SJSA1 (cell line): ENCODE results near the gene COL6A2. TPM values are rescaled to one million over a fixed set of nuclear protein-coding genes. Genes with fewer than 3 reads are reported as not detected.
"Not testable (repeated sequence)": the region's sequence is repeated elsewhere in the genome, so short reads cannot be mapped to it uniquely, and the experiment has no call there.

Source experiments
- DNase-seq, 2 experiments: peaks; one replicate each; pipeline ENCODE4 v3.0.0-alpha.2; 2015 to 2020; ENCODE audit warnings: low spot score in 2 of 2, low read depth in 1 of 2
- H3K27ac ChIP-seq: fragments of 250-450 bp; sonication (Bioruptor Pico); 2 replicates; pipeline ENCODE4 v1.5.1; 2020; ENCODE audit warnings: mild to moderate bottlenecking, moderate library complexity
- H3K27me3 ChIP-seq: fragments of 250-450 bp; sonication (Bioruptor Pico); replicated peaks from 2 replicates; pipeline ENCODE4 v1.5.1; 2020; ENCODE audit warnings: mild to moderate bottlenecking, moderate library complexity
- H3K36me3 ChIP-seq: fragments of 250-450 bp; sonication (Bioruptor Pico); 2 replicates; pipeline ENCODE4 v1.5.1; 2020; ENCODE audit warnings: mild to moderate bottlenecking
- H3K4me1 ChIP-seq: fragments of 250-450 bp; sonication (Bioruptor Pico); replicated peaks from 2 replicates; pipeline ENCODE4 v1.6.1; 2021; ENCODE audit warnings: mild to moderate bottlenecking
- H3K4me3 ChIP-seq: fragments of 250-450 bp; sonication (Bioruptor Pico); 2 replicates; pipeline ENCODE4 v1.5.1; 2020; ENCODE audit warnings: mild to moderate bottlenecking
- H3K9me3 ChIP-seq: fragments of 250-450 bp; sonication (Bioruptor Pico); replicated peaks from 2 replicates; pipeline ENCODE4 v1.5.1; 2020; ENCODE audit warnings: mild to moderate bottlenecking
- total RNA-seq: library from RNA; depleted of rRNA; stranded (reverse); fragments of >200 nt; shearing (Covaris generic); gene quantifications from 2 replicates; pipeline ENCODE4 v1.2.3, GENCODE V29; 2014; rRNA removed

Gene COL6A2
- total RNA-seq, 1 experiment from 2014 or later: 333 TPM

- H3K27ac ChIP-seq: no peak overlapping the region
- no peaks in the 10 kb centered on the region for H3K27me3 ChIP-seq
- DNase-seq: no peak
- no peaks in the 10 kb centered on the region for H3K36me3 ChIP-seq
- no peaks in the 10 kb centered on the region for H3K4me1 ChIP-seq
- H3K9me3 ChIP-seq: peaks cover 11% of the 10 kb centered on the region; the same call in 1 of the 2 replicates
- no peak overlapping the region for H3K4me3 ChIP-seq
Observed at GRCh38 chr21:46172863-46173528, 75.1 kb downstream of the COL6A2 start.

GRCh38 chr21:46173573-46173972 is 75.7 kb downstream of the COL6A2 start:
- no peak for DNase-seq
- no peaks in the 10 kb centered on the region for H3K27me3 ChIP-seq
- no peak overlapping the region for H3K27ac ChIP-seq
- no peak overlapping the region for H3K4me3 ChIP-seq
- no peaks in the 10 kb centered on the region for H3K36me3 ChIP-seq
- peaks cover 11% of the 10 kb centered on the region; the same call in 1 of the 2 replicates for H3K9me3 ChIP-seq
- H3K4me1 ChIP-seq: no peaks in the 10 kb centered on the region

DNA sequence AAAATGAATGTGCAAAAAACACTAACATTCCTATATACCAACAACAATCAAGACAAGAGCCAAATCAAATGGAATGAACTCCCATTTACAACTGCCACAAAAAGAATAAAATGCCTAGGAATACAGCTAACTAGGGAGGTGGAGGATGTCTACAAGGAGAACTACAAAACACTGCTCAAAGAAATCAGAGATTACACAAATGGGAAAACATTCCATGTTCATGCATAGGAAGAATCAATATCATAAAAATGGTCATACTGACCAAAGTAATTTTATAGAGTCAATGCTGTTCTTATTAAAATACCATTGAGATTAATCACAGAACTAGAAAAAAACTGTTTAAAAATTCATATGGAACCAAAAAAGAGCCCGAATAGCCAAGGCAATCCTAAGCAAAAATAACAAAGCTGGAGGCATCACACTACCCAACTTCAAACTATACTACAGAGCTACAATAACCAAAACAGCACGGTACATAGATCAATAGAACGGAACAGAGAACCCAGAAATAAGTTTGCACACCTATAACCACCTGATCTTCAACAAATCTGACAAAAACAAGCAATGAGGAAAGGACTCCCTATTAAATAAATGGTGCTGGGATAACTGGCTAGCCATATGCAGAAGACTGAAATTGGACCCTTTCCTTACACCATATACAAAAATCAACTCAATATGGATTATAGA is 78.7 kb downstream of the COL6A2 start:
- H3K36me3 ChIP-seq, DNase-seq, H3K27ac ChIP-seq, H3K27me3 ChIP-seq, H3K4me3 ChIP-seq, H3K4me1 ChIP-seq: not testable (repeated sequence)
- H3K9me3 ChIP-seq: peaks cover 11% of the 10 kb centered on the region; the same call in 1 of the 2 replicates

DNA sequence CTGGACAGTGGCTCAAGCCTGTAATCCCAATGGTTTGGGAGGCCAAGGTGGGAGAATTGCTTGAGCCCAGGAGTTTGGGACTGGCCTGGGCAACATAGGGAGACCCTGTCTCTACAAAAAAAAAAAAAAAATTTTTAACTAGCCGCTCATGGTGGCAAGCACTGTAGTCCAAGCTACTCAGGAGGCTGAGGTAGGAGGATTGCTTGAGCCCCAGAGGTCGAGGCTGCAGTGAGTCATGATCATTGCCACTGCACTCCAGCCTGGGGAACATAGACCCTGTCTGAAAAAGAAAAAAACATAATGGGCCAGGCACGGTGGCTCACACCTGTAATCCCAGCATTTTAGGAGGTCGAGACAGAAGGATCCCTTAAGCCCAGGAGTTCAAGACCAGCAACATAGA is 81.0 kb downstream of the COL6A2 start:
- Histone ChIP-seq H3K27ac (no peak overlapping the region), H3K27me3 (no peaks in the 10 kb centered on the region), H3K36me3 (no peaks in the 10 kb centered on the region), H3K9me3 (0 out of 2 replicates have a peak, but pooled peaks cover 4% of the 10 kb centered on the region), H3K4me3 (no peak overlapping the region), H3K4me1 (peaks cover 1% of the 10 kb centered on the region; the same call in 1 of the 2 replicates)
- no peak for DNase-seq

Other genes starting within 250 kb of the COL6A2 start
- 108 and 149 TPM in 2 replicates for gene COL6A1, start 116.3 kb upstream of the COL6A2 start, total RNA-seq
- gene FTCD, start 57.5 kb downstream of the COL6A2 start, total RNA-seq: not detected in 2 replicates
- gene SPATC1L, start 86.3 kb downstream of the COL6A2 start, total RNA-seq: 4.3 and 7.1 TPM in 2 replicates
- 27.3 and 33.3 TPM in 2 replicates for gene LSS, start 130.7 kb downstream of the COL6A2 start, total RNA-seq
- gene MCM3AP, start 187.5 kb downstream of the COL6A2 start, total RNA-seq: 80.9 and 88.7 TPM in 2 replicates
- 2.7 and 18.4 TPM in 2 replicates for gene YBEY, start 188.2 kb downstream of the COL6A2 start, total RNA-seq
- gene C21orf58, start 225.8 kb downstream of the COL6A2 start, total RNA-seq: 20.3 and 20.9 TPM in 2 replicates
- gene PCNT, start 226.0 kb downstream of the COL6A2 start, total RNA-seq: 48.0 and 57.3 TPM in 2 replicates